ENCODE results near the gene PLCD1. TPM values are rescaled to one million over a fixed set of nuclear protein-coding genes. Genes with fewer than 3 reads are reported as not detected.

PLCD1 gene
- total RNA-seq, 6 donors from 2014 or later, result 20.8 to 80.1 (median 36.1) TPM

DNA sequence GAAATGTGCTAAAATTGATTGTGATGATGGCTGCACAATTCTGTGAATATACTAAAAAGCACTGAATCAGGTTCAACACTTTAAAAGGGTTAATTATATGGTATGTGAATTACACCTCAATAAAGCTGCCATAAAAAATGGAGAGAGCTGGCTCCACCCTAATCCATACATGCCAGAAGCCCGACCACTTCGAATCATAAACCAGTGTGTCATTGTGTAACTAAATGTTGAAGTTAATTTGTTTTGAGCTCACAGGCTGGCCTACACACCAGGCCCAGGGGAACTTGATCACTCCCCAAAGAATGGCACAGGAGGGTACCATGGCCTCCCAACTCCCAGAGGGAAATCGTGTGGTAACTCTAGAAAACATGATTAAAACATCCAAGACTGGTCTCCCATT is 14.0 kb downstream of the PLCD1 start:
- no peak for ATAC-seq (ENCODE audit: low FRiP score in 2 of 2)
- no peak overlapping the region for H3K4me3 ChIP-seq
- no peaks in the 10 kb centered on the region for H3K27me3 ChIP-seq
- H3K9me3 ChIP-seq, result peaks cover 0 to 4% (median 0%) of the 10 kb centered on the region in 4 donors
- peaks cover 9 to 76% (median 46%) of the 10 kb centered on the region in 4 donors for H3K36me3 ChIP-seq
- no peak overlapping the region for H3K27ac ChIP-seq
- no peaks in the 10 kb centered on the region for H3K4me1 ChIP-seq
- WGBS, 2 donors, result 83 to 90% methylated on average over 3 of the region's 3 CpGs
- no peak for DNase-seq
- no peak for TF ChIP-seq EP300 (IDR thresholded peaks at IDR 0.05)
- no peak for TF ChIP-seq POLR2A (IDR thresholded peaks at IDR 0.05)
- TF ChIP-seq, protein P1, sequence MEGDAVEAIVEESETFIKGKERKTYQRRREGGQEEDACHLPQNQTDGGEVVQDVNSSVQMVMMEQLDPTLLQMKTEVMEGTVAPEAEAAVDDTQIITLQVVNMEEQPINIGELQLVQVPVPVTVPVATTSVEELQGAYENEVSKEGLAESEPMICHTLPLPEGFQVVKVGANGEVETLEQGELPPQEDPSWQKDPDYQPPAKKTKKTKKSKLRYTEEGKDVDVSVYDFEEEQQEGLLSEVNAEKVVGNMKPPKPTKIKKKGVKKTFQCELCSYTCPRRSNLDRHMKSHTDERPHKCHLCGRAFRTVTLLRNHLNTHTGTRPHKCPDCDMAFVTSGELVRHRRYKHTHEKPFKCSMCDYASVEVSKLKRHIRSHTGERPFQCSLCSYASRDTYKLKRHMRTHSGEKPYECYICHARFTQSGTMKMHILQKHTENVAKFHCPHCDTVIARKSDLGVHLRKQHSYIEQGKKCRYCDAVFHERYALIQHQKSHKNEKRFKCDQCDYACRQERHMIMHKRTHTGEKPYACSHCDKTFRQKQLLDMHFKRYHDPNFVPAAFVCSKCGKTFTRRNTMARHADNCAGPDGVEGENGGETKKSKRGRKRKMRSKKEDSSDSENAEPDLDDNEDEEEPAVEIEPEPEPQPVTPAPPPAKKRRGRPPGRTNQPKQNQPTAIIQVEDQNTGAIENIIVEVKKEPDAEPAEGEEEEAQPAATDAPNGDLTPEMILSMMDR (IDR thresholded peaks at IDR 0.05), result no peak
- TF ChIP-seq POLR2AphosphoS5 (IDR thresholded peaks at IDR 0.05), result no peak

DNA sequence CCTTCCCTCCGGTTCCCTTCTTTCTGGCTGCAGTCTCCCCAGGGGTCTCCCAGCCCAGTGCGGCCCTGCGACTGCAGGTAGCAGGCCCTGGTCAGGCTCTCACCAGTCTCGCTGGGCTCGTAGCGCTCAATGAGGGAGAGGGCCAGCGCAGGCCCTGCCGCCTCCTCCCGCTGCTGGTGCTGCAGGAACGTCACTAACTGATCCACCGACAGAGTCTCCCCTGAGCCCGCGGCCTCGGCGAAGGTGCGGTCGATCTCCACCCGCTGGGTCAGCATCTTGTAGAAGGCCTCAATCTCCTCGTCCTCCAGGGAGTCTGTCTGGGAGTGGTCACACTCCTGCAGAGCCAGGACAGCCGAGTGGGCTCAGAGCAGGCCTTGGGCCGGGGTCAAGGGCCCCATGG is 18.3 kb downstream of the PLCD1 start:
- 88 to 89% methylated on average over 12 to 19 of the region's 21 CpGs for whole genome bisulfite sequencing, 2 donors
- TF ChIP-seq, protein P1 (IDR thresholded peaks at IDR 0.05), result no peak
- TF ChIP-seq POLR2AphosphoS5 (IDR thresholded peaks at IDR 0.05) (no peak), EP300 (IDR thresholded peaks at IDR 0.05) (no peak), POLR2A (IDR thresholded peaks at IDR 0.05) (no peak)

DNA sequence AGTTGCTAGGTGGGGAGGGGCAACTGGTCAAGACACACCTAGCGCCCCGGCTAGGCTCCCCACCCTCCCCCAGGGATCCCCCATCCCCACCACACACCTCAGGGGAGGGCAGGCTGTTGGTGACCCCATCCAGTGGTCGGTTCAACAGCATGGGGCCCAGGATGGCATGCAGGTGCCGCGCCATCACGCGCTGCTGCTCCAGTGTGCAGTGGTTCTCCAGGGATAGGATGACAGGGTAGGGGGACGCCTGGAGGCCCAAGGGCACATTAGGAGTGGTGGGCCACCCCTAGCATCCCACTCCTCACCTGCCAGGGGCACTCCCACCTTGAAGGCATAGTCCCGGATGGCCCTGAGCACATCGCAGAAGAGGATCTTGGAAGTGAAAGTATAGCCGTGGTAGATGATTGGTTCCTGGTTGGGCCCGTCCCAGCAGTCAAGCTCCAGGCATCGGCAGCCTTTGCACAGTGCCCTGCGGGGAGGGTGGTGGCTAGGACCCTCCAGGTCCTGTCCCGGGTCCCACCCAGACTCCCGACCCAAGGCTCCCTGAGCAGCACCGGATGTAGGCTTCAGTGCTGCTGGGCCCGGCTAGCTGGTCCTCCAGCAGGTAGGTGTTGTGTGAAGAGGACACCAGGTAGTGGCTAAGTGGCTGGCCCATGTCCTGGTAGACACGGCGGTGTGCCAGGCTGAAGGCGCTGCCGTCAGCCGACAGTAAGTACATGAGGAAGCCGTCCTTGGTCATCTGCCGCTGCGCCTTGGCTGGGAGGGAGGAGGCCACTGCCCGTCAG is 19.4 kb downstream of the PLCD1 start:
- no peak overlapping the region for H3K27ac ChIP-seq
- H3K9me3 ChIP-seq, result no peaks in the 10 kb centered on the region
- DNase-seq (no peak), ATAC-seq (ENCODE audit: low FRiP score in 2 of 2) (peak in 1 of 2 donors; percentile 3)
- 84 to 92% methylated on average over 6 to 24 of the region's 27 CpGs for WGBS, 2 donors
- no peak overlapping the region for H3K4me3 ChIP-seq
- TF ChIP-seq POLR2A (IDR thresholded peaks at IDR 0.05), result no peak
- no peak for TF ChIP-seq EP300 (IDR thresholded peaks at IDR 0.05)
- TF ChIP-seq, protein P1 (IDR thresholded peaks at IDR 0.05), result no peak
- TF ChIP-seq POLR2AphosphoS5 (IDR thresholded peaks at IDR 0.05), result no peak
- no peaks in the 10 kb centered on the region for H3K27me3 ChIP-seq
- no peaks in the 10 kb centered on the region for H3K4me1 ChIP-seq
- peaks cover 4 to 76% (median 42%) of the 10 kb centered on the region in 4 donors for H3K36me3 ChIP-seq

More for the DNA sequence above, 18.3 kb downstream of the PLCD1 start:
- Histone ChIP-seq H3K27me3 (no peaks in the 10 kb centered on the region), H3K4me3 (no peak overlapping the region), H3K9me3 (no peaks in the 10 kb centered on the region), H3K27ac (no peak overlapping the region), H3K36me3 (peaks cover 7 to 80% (median 47%) of the 10 kb centered on the region in 4 donors), H3K4me1 (no peaks in the 10 kb centered on the region)
- ATAC-seq (ENCODE audit: low FRiP score in 2 of 2) (no peak), DNase-seq (peak in 1 of 2 donors; percentile 86)

DNA sequence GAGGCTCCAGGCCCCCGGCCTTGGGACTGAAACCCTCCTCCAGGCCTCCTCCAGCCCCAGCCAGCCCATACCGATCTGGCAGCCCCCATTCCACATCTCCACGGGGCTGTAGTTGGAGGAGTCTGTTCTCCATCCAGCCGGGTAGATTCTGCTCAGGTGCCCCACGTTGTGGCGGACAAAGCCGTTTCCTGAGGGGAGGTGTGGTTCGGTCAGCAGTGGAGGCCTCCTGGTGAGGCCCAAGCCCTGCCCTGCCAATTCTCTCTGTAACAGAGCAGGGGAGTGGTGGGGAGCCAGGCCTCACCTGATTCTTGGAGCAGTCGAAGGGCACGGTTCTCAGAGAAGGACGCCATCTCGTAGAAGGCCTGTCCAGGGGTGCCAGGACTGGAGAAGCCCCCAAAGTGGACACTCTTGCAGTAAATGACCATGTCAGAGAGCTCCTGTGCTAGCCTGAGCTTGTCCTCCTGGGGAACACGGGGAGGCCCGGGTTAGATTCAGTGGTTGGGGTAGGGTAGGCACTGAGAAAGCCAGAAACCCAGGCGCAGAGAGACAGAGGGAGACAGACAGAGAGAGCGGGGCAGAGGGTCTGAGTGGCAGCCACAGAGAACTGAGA is 20.4 kb downstream of the PLCD1 start:
- ATAC-seq (ENCODE audit: low FRiP score in 2 of 2), result no peak
- H3K36me3 ChIP-seq, result peaks cover 2 to 69% (median 40%) of the 10 kb centered on the region in 4 donors
- TF ChIP-seq POLR2A (IDR thresholded peaks at IDR 0.05), result no peak
- TF ChIP-seq EP300 (IDR thresholded peaks at IDR 0.05), result no peak
- no peak for TF ChIP-seq POLR2AphosphoS5 (IDR thresholded peaks at IDR 0.05)
- TF ChIP-seq, protein P1 (IDR thresholded peaks at IDR 0.05), result no peak
- H3K9me3 ChIP-seq, result no peaks in the 10 kb centered on the region
- no peaks in the 10 kb centered on the region for H3K27me3 ChIP-seq
- 89 to 95% methylated on average over 10 to 16 of the region's 16 CpGs for WGBS, 2 donors
- H3K4me1 ChIP-seq, result peaks cover 0 to 6% (median 3%) of the 10 kb centered on the region in 4 donors
- H3K4me3 ChIP-seq, result no peak overlapping the region
- H3K27ac ChIP-seq, result no peak overlapping the region
- DNase-seq, result no peak
